Measurements from ENCODE around the gene DLK1. TPM values are rescaled to one million over a fixed set of nuclear protein-coding genes. Genes with fewer than 3 reads are reported as not detected.

Gene DLK1
- total and polyA plus RNA-seq, 8 donors = 0.05 to 24.6 (median 3.5) TPM; not detected in 4

DNA sequence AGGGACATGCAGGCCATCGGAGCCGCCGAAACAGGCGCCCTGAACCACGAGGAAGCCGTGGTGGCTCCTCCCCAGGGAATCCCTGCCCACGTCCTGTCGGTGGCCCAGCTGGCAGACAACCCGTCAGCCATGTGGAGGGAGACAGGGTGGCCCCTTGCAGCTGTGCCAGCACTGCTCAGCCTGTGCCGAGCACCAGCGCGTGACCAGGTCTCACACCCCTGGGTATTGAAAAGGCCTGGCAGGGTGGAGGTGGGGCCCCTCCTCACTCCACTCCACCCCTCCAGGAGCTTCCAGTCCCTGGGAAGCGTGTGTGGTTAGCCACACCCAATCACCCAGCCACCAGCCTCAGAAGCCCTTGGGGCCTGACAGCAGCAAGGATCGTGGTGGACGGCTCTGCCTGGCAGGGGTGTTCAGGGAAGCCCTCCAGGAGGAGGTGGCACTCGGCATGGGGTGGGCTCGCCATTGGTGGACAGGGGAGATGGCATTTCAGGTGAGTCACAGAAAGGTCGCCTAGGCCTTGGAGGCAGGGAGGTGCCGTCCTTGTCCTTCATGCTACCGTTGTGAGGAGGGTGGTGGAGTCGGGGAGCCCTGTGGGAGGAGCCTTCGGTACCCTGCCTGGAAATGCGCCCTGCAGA is 12.3 kb upstream of the DLK1 start:
- no peaks in the 10 kb centered on the region for H3K36me3 ChIP-seq
- peaks cover 5 to 8% (median 6%) of the 10 kb centered on the region in 4 donors for H3K4me1 ChIP-seq
- DNase-seq = no peak
- H3K27ac ChIP-seq = no peak overlapping the region
- TF ChIP-seq, protein P1, sequence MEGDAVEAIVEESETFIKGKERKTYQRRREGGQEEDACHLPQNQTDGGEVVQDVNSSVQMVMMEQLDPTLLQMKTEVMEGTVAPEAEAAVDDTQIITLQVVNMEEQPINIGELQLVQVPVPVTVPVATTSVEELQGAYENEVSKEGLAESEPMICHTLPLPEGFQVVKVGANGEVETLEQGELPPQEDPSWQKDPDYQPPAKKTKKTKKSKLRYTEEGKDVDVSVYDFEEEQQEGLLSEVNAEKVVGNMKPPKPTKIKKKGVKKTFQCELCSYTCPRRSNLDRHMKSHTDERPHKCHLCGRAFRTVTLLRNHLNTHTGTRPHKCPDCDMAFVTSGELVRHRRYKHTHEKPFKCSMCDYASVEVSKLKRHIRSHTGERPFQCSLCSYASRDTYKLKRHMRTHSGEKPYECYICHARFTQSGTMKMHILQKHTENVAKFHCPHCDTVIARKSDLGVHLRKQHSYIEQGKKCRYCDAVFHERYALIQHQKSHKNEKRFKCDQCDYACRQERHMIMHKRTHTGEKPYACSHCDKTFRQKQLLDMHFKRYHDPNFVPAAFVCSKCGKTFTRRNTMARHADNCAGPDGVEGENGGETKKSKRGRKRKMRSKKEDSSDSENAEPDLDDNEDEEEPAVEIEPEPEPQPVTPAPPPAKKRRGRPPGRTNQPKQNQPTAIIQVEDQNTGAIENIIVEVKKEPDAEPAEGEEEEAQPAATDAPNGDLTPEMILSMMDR (IDR thresholded peaks at IDR 0.05) = no peak
- TF ChIP-seq EP300 (IDR thresholded peaks at IDR 0.05) (no peak), POLR2AphosphoS5 (IDR thresholded peaks at IDR 0.05) (no peak), POLR2A (IDR thresholded peaks at IDR 0.05) (no peak)
- peaks cover 0 to 63% (median 13%) of the 10 kb centered on the region in 3 donors for H3K27me3 ChIP-seq
- WGBS, 5 donors = 53 to 69% (median 61%) methylated on average over 19 to 23 of the region's 23 CpGs
- intact Hi-C loops (cut with DNase I; ENCODE audit: low total_unique reads) = no loop called here
- H3K4me3 ChIP-seq = no peak overlapping the region
- no peaks in the 10 kb centered on the region for H3K9me3 ChIP-seq

DNA sequence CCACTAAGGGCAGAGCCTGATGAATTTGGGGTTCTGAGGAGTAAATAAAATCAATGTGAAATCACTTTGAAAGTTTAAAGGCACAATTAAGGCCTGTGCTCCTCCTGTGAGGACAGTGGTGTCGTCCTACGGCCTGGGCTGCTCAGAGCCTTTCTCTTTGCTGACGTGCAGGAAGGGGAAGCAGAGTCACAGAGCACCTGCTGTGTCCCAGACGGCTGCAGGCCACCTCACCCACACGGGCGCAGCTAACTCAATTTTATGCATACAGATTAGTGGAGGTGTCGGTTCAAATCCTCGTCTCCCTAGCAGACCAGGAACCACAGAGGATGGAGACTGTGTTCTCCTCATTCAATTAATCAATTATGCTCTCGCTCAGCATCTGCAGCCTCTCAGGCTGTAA is 11.4 kb upstream of the DLK1 start:
- H3K4me3 ChIP-seq = no peak overlapping the region
- WGBS, 5 donors = 74 to 91% (median 84%) methylated on average over 9 of the region's 9 CpGs
- no peaks in the 10 kb centered on the region for H3K36me3 ChIP-seq
- H3K9me3 ChIP-seq = no peaks in the 10 kb centered on the region
- H3K27me3 ChIP-seq = peaks cover 0 to 64% (median 9%) of the 10 kb centered on the region in 3 donors
- no peak overlapping the region for H3K27ac ChIP-seq
- no peaks in the 10 kb centered on the region for H3K4me1 ChIP-seq
- TF ChIP-seq, protein P1 (IDR thresholded peaks at IDR 0.05) = no peak
- no peak for TF ChIP-seq POLR2A (IDR thresholded peaks at IDR 0.05)
- TF ChIP-seq POLR2AphosphoS5 (IDR thresholded peaks at IDR 0.05) = no peak
- no peak for TF ChIP-seq EP300 (IDR thresholded peaks at IDR 0.05)
- intact Hi-C loops (cut with DNase I; ENCODE audit: low total_unique reads) = no loop called here
- DNase-seq = no peak

DNA sequence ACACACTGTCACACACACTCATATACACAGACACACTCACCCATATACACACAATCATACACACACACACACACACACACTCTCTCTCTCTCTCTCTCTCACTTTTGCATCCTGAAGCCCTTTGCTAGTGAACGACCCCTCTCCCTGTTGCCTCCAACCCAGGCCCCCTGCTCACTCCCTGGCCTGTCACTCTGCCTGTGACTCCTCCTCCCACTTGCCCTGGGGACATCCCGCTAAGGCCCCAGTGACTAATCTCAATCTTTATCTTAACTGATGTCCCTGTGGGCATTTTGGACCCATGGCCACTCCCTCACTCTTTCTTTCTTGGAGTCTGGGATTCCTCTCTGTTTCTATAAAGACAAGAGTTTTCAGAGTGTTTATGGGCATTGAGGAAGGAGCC is 10.9 kb upstream of the DLK1 start:
- Histone ChIP-seq H3K27ac (no peak overlapping the region), H3K4me3 (no peak overlapping the region), H3K4me1 (no peaks in the 10 kb centered on the region), H3K36me3 (no peaks in the 10 kb centered on the region), H3K9me3 (no peaks in the 10 kb centered on the region), H3K27me3 (peaks cover 0 to 68% (median 9%) of the 10 kb centered on the region in 3 donors)
- TF ChIP-seq POLR2A (IDR thresholded peaks at IDR 0.05) (no peak), POLR2AphosphoS5 (IDR thresholded peaks at IDR 0.05) (no peak), EP300 (IDR thresholded peaks at IDR 0.05) (no peak)
- TF ChIP-seq, protein P1 (IDR thresholded peaks at IDR 0.05) = no peak
- no peak for DNase-seq
- 65 to 82% (median 71%) methylated on average over 2 of the region's 2 CpGs for WGBS, 5 donors
- intact Hi-C loops (cut with DNase I; ENCODE audit: low total_unique reads) = no loop called here

GRCh38 chr14:100717386-100717785 is 9.3 kb upstream of the DLK1 start:
- Histone ChIP-seq H3K9me3 (no peaks in the 10 kb centered on the region), H3K4me1 (no peaks in the 10 kb centered on the region), H3K36me3 (no peaks in the 10 kb centered on the region), H3K27ac (no peak overlapping the region), H3K4me3 (no peak overlapping the region), H3K27me3 (peaks cover 0 to 68% (median 9%) of the 10 kb centered on the region in 3 donors)
- WGBS, 5 donors = 72 to 84% (median 75%) methylated on average over 12 of the region's 12 CpGs
- intact Hi-C loops (cut with DNase I; ENCODE audit: low total_unique reads) = no loop called here
- TF ChIP-seq EP300 (IDR thresholded peaks at IDR 0.05) (no peak), POLR2AphosphoS5 (IDR thresholded peaks at IDR 0.05) (no peak), POLR2A (IDR thresholded peaks at IDR 0.05) (no peak)
- TF ChIP-seq, protein P1 (IDR thresholded peaks at IDR 0.05) = no peak
- DNase-seq = no peak
